LNCAP (cell line): Measurements from ENCODE around the gene TRIAP1.

ENCODE experiments used
- CTCF ChIP-seq: fragments of 450-650 bp; IDR thresholded peaks from 2 replicates; pipeline ENCODE4 v1.5.1; 2017; ENCODE audit warnings: mild to moderate bottlenecking

Gene TRIAP1

DNA sequence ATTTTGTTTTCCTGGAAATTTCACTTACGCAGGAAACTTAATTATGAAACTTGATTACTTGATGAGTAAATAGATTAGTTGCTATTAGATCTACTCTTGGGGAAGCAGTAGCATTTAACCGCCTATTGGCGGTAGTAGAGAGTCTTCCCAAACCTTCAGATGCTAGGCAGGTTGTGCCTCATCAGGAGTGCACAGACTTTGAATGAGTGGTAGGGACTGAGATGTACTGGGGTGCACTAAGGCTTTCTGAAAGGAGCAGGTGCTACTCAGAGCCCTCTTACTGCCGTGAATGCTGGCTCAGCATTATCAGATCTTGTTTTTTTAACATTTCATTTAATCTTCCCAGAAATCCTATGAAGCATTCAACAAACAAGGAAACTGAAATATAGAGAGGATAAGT lies 7.8 kb upstream of the TRIAP1 start:
- peak; percentile 73 for TF ChIP-seq CTCF

- no peak for TF ChIP-seq CTCF
Measured at GRCh38 chr12:120453060-120453750, 7.0 kb upstream of the TRIAP1 start.

DNA sequence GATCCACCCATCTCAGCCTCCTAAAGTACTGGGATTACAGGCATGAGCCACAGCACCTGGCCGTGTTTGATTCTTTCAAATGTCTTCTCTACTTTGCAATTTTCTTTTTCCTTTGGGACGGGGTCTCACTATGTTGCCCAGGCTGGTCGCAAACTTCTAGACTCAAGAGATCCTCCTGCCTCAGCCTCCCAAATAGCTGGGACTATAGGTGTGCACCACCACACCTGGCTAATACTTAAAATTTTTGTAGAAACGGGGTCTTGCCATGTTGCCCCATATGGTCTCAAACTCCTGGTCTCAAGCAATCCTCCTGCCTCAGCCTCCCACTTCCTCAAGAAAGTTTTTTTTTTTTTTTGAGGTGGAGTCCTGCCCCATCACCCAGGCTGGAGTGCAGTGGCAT lies 1.8 kb upstream of the TRIAP1 start:
- no peak for TF ChIP-seq CTCF

DNA sequence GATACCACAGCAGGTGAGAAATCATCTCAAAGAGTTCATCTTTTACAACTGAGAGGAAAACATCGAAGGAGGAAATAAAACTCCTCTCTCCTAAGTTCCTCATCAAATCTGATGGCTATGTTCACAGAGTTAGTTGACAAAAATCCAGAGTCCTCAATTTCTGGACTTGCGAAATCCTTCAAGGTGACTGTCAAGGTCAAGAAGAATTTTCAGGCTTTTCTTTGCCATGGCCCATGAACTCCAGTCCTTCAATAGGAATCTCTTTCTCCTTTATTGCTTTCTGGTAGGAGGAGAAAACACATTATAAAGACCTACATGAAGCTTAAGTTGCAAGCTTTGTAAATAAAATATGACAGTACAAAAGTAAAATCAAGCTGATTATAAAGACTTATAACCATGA lies 1.5 kb downstream of the TRIAP1 start:
- no peak for TF ChIP-seq CTCF

- peak; percentile 71 for TF ChIP-seq CTCF
Measured at GRCh38 chr12:120439646-120440247, 6.4 kb downstream of the TRIAP1 start.

GRCh38 chr12:120438495-120439198 lies 7.5 kb downstream of the TRIAP1 start:
- TF ChIP-seq CTCF = no peak

GRCh38 chr12:120437735-120438494 lies 8.3 kb downstream of the TRIAP1 start, which contains the start of gene COX6A1:
COX6A1 (plus strand) TSS chr12:120438113; CDS start chr12:120438127, 14 bp downstream.
- no peak for TF ChIP-seq CTCF
